Measurements from ENCODE around the gene RSRC1.

RSRC1 gene

DNA sequence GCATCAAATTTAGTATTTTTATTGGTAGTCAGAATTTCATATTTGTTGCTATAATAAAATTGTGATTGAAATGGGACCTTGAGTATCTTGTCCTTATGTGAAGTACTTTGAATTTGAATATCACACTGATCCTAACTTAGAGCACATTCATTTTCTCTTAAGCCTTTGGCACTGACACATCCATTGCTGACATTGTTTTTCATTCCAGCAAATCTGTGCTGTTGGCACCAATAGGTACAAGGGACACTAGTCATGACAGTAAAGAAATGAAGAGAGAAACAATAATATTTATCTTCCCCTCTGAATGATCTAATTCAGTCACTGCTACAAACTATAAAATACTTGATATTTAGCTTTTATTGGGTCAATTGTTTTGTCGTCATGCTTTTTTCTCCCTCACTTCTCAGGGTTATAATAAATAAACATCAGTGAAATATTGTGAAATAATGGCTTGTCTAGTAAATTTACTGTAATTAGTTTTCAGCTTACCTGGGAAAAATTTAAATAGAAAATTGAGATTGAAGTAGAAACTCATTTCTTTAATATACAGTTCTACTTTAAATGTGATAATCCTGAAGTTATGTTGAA lies 294.3 kb downstream of the RSRC1 start:
- no peak for TF ChIP-seq NFIC (IDR thresholded peaks at IDR 0.05)
- no peak for TF ChIP-seq MAX (IDR thresholded peaks at IDR 0.05)
- TF ChIP-seq, protein P1, sequence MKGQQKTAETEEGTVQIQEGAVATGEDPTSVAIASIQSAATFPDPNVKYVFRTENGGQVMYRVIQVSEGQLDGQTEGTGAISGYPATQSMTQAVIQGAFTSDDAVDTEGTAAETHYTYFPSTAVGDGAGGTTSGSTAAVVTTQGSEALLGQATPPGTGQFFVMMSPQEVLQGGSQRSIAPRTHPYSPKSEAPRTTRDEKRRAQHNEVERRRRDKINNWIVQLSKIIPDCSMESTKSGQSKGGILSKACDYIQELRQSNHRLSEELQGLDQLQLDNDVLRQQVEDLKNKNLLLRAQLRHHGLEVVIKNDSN (IDR thresholded peaks at IDR 0.05): no peak
- no peak for TF ChIP-seq CREB1 (IDR thresholded peaks at IDR 0.05; ENCODE audit: low read depth)
- TF ChIP-seq EGR1 (IDR thresholded peaks at IDR 0.05): no peak
- no peak for TF ChIP-seq REST (IDR thresholded peaks at IDR 0.05; ENCODE audit: low read depth)
- no peak for TF ChIP-seq EP300 (IDR thresholded peaks at IDR 0.05; ENCODE audit: borderline replicate concordance)
- no peak for TF ChIP-seq TCF12 (IDR thresholded peaks at IDR 0.05; ENCODE audit: low read depth)
- no peak for TF ChIP-seq YY1 (IDR thresholded peaks at IDR 0.05; ENCODE audit: low read depth)
- no peak for TF ChIP-seq RAD21 (IDR thresholded peaks at IDR 0.05; ENCODE audit: low read depth)
- no peak for TF ChIP-seq CEBPB (IDR thresholded peaks at IDR 0.05)
- TF ChIP-seq ZBTB7A (IDR thresholded peaks at IDR 0.05; ENCODE audit: low read depth): no peak
- TF ChIP-seq TEAD4 (IDR thresholded peaks at IDR 0.05): no peak
- TF ChIP-seq TAF1 (IDR thresholded peaks at IDR 0.05; ENCODE audit: low read depth): no peak
- no peak for TF ChIP-seq FOXM1 (IDR thresholded peaks at IDR 0.05; ENCODE audit: borderline replicate concordance, low read depth)

GRCh38 chr3:158405507-158405906 lies 295.6 kb downstream of the RSRC1 start:
- TF ChIP-seq FOXM1 (IDR thresholded peaks at IDR 0.05; ENCODE audit: borderline replicate concordance, low read depth) (no peak), NFIC (IDR thresholded peaks at IDR 0.05) (no peak), ZBTB7A (IDR thresholded peaks at IDR 0.05; ENCODE audit: low read depth) (no peak), CREB1 (IDR thresholded peaks at IDR 0.05; ENCODE audit: low read depth) (no peak), TEAD4 (IDR thresholded peaks at IDR 0.05) (no peak), TCF12 (IDR thresholded peaks at IDR 0.05; ENCODE audit: low read depth) (no peak), RAD21 (IDR thresholded peaks at IDR 0.05; ENCODE audit: low read depth) (no peak)
- TF ChIP-seq, protein P1 (IDR thresholded peaks at IDR 0.05): no peak

GRCh38 chr3:158407844-158408517 lies 298.1 kb downstream of the RSRC1 start:
- TF ChIP-seq EGR1 (IDR thresholded peaks at IDR 0.05) (no peak), MAX (IDR thresholded peaks at IDR 0.05) (no peak), TEAD4 (IDR thresholded peaks at IDR 0.05) (no peak), TCF12 (IDR thresholded peaks at IDR 0.05; ENCODE audit: low read depth) (no peak), EP300 (IDR thresholded peaks at IDR 0.05; ENCODE audit: borderline replicate concordance) (no peak), FOXM1 (IDR thresholded peaks at IDR 0.05; ENCODE audit: borderline replicate concordance, low read depth) (no peak), NFIC (IDR thresholded peaks at IDR 0.05) (no peak), CEBPB (IDR thresholded peaks at IDR 0.05) (no peak), ZBTB7A (IDR thresholded peaks at IDR 0.05; ENCODE audit: low read depth) (no peak), REST (IDR thresholded peaks at IDR 0.05; ENCODE audit: low read depth) (no peak)
- TF ChIP-seq, protein P1 (IDR thresholded peaks at IDR 0.05): no peak

- TF ChIP-seq TAF1 (IDR thresholded peaks at IDR 0.05; ENCODE audit: low read depth) (no peak), FOXM1 (IDR thresholded peaks at IDR 0.05; ENCODE audit: borderline replicate concordance, low read depth) (no peak), MAX (IDR thresholded peaks at IDR 0.05) (no peak), RAD21 (IDR thresholded peaks at IDR 0.05; ENCODE audit: low read depth) (no peak), YY1 (IDR thresholded peaks at IDR 0.05; ENCODE audit: low read depth) (no peak), EGR1 (IDR thresholded peaks at IDR 0.05) (no peak), CREB1 (IDR thresholded peaks at IDR 0.05; ENCODE audit: low read depth) (no peak), TCF12 (IDR thresholded peaks at IDR 0.05; ENCODE audit: low read depth) (no peak), NFIC (IDR thresholded peaks at IDR 0.05) (no peak), TEAD4 (IDR thresholded peaks at IDR 0.05) (no peak)
- TF ChIP-seq, protein P1 (IDR thresholded peaks at IDR 0.05): no peak
Measured at GRCh38 chr3:158418035-158418434, 308.1 kb downstream of the RSRC1 start.

Measured in Ishikawa (cell line).